NCI-H1436 treated with DMSO at 0.1 percent for 48 hours (cell line): ENCODE results near the gene TOP2A.
A peak's percentile ranks its signal among the peaks of the same experiment; 100 is the strongest.

Source experiments
- DNase-seq: peaks from one replicate; lab custom pipeline; 2025; lab: John Stamatoyannopoulos, UW

Gene TOP2A

GRCh38 chr17:40417609-40418427 lies at the start of gene TOP2A:
Gene TOP2A, minus strand, starts transcription at chr17:40417896. Its CDS starts 105 bp downstream, at chr17:40417791.
- DNase-seq, result peak; percentile 100

GRCh38 chr17:40467281-40467867 lies 49.7 kb upstream of the TOP2A start:
- DNase-seq, result no peak

GRCh38 chr17:40466298-40466971 lies 48.7 kb upstream of the TOP2A start:
- DNase-seq, result no peak

GRCh38 chr17:40464392-40464855 lies 46.7 kb upstream of the TOP2A start:
- DNase-seq, result no peak

- DNase-seq, result no peak
Observed at GRCh38 chr17:40463122-40463550, 45.4 kb upstream of the TOP2A start.

- DNase-seq, result no peak
Observed at GRCh38 chr17:40462343-40463121, 44.8 kb upstream of the TOP2A start.

GRCh38 chr17:40461732-40462342 lies 44.1 kb upstream of the TOP2A start:
- no peak for DNase-seq

- DNase-seq, result no peak
Observed at GRCh38 chr17:40460968-40461731, 43.5 kb upstream of the TOP2A start.

GRCh38 chr17:40460604-40460967 lies 42.9 kb upstream of the TOP2A start:
- peak; percentile 28 for DNase-seq

GRCh38 chr17:40459636-40460603 lies 42.2 kb upstream of the TOP2A start:
- DNase-seq, result no peak

GRCh38 chr17:40458851-40459482 lies 41.3 kb upstream of the TOP2A start:
- no peak for DNase-seq

- no peak for DNase-seq
Observed at GRCh38 chr17:40457964-40458791, 40.5 kb upstream of the TOP2A start.

GRCh38 chr17:40457369-40457768 lies 39.7 kb upstream of the TOP2A start:
- no peak for DNase-seq

GRCh38 chr17:40456396-40456951 lies 38.8 kb upstream of the TOP2A start:
- no peak for DNase-seq

GRCh38 chr17:40454613-40454995 lies 36.9 kb upstream of the TOP2A start:
- DNase-seq, result no peak

GRCh38 chr17:40453881-40454612 lies 36.4 kb upstream of the TOP2A start:
- no peak for DNase-seq

GRCh38 chr17:40452921-40453378 lies 35.3 kb upstream of the TOP2A start:
- DNase-seq, result no peak
